ENCODE results near the gene KCNQ2. TPM values are rescaled to one million over a fixed set of nuclear protein-coding genes. Genes with fewer than 3 reads are reported as not detected.

KCNQ2 gene
- total RNA-seq, 1 donor from 2014 or later, result not detected

- no peak for DNase-seq (ENCODE audit: low spot score)
- ATAC-seq, result no peak
Measured at GRCh38 chr20:63458170-63459069, 14.0 kb downstream of the KCNQ2 start.

DNA sequence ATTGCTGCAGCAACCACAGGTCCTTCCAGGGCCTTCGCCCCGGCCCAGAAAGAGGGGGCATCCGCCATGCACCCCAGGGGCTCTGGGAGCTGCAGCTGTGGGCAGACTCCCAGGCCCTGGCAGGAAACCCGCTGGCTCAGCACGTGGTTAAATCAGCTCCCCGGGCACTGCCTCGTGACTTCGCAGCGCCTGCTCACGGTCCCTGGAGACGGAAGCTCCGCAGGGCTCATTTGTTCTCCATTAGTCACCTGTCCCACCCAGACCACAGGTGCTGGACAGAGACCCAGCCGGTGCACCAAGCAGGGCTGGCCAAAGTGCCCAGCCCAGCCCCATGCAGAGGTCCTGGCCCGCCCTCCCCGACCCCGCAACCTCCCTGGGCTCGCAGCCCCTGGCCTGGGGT lies 14.7 kb downstream of the KCNQ2 start:
- ATAC-seq (no peak), DNase-seq (ENCODE audit: low spot score) (no peak)

GRCh38 chr20:63456429-63457284 lies 15.8 kb downstream of the KCNQ2 start:
- ATAC-seq, result no peak

GRCh38 chr20:63455568-63455859 lies 16.9 kb downstream of the KCNQ2 start:
- no peak for ATAC-seq

More at GRCh38 chr20:63456429-63457284, 15.8 kb downstream of the KCNQ2 start:
- DNase-seq (ENCODE audit: low spot score), result no peak

GRCh38 chr20:63454731-63455567 lies 17.5 kb downstream of the KCNQ2 start:
- no peak for ATAC-seq
- DNase-seq (ENCODE audit: low spot score), result no peak

More at GRCh38 chr20:63455568-63455859, 16.9 kb downstream of the KCNQ2 start:
- no peak for DNase-seq (ENCODE audit: low spot score)

- ATAC-seq (peak; percentile 17), DNase-seq (ENCODE audit: low spot score) (no peak)
Measured at GRCh38 chr20:63452821-63453523, 19.5 kb downstream of the KCNQ2 start.

GRCh38 chr20:63452341-63452740 lies 20.1 kb downstream of the KCNQ2 start:
- no peak for ATAC-seq
- DNase-seq (ENCODE audit: low spot score), result no peak

- no peak for ATAC-seq
- no peak for DNase-seq (ENCODE audit: low spot score)
Measured at GRCh38 chr20:63451821-63452220, 20.6 kb downstream of the KCNQ2 start.

DNA sequence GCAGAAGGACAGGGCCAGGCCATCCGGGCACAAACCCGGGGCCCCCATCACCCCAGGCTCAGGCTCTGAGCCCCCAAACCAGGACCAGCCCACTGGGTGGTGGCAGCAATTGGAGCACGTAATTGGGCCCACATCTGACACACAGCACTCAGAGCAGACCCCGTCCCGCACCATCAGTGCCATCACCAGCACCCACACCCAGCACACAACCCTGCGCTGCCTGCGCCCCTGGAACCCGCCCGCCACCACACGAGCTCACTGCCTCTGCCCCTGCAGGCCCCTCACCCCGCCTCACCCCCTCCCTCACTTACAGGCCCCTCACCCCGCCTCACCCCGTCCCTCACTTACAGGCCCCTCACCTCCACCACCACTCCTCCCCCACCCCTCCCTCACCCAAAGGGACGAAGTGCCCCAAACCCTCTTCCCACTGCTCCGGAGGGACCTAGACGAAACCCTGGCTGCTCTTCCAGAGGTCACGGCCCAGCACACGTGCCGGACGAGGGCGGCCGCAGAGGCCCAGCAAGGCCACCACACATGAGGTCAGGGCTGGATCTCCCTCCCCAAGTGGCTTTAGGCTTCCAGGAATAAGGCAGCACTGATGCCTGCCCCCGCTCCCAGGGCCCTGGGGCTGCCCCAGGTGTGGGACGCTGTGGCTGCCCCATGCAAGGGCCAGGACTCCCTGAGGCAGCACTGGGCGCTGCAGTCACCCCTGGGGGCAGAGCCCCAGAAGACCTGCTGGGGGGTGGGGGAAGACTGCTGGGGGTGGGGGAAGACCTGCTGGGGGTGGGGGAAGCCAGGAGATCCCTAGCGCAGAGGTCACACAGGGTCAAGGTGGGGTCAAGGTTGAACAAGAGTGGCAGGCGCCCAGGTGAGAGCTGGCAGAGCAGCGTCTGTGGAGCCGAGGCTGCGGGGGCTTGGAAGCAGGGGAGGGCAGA lies 22.4 kb downstream of the KCNQ2 start:
- ATAC-seq (no peak), DNase-seq (ENCODE audit: low spot score) (no peak)

GRCh38 chr20:63449025-63449424 lies 23.4 kb downstream of the KCNQ2 start:
- ATAC-seq (no peak), DNase-seq (ENCODE audit: low spot score) (no peak)

- DNase-seq (ENCODE audit: low spot score), result no peak
- no peak for ATAC-seq
Measured at GRCh38 chr20:63448031-63448430, 24.4 kb downstream of the KCNQ2 start.

GRCh38 chr20:63447320-63447719 lies 25.1 kb downstream of the KCNQ2 start:
- DNase-seq (ENCODE audit: low spot score), result no peak
- no peak for ATAC-seq

- ATAC-seq (no peak), DNase-seq (ENCODE audit: low spot score) (no peak)
Measured at GRCh38 chr20:63446216-63447024, 26.0 kb downstream of the KCNQ2 start.

- DNase-seq (ENCODE audit: low spot score), result no peak
Measured at GRCh38 chr20:63445075-63445734, 27.2 kb downstream of the KCNQ2 start.

GRCh38 chr20:63444548-63444947 lies 27.9 kb downstream of the KCNQ2 start:
- no peak for DNase-seq (ENCODE audit: low spot score)
- no peak for ATAC-seq

More at GRCh38 chr20:63445075-63445734, 27.2 kb downstream of the KCNQ2 start:
- ATAC-seq, result no peak

- DNase-seq (ENCODE audit: low spot score) (no peak), ATAC-seq (no peak)
Measured at GRCh38 chr20:63443606-63444395, 28.7 kb downstream of the KCNQ2 start.

DNA sequence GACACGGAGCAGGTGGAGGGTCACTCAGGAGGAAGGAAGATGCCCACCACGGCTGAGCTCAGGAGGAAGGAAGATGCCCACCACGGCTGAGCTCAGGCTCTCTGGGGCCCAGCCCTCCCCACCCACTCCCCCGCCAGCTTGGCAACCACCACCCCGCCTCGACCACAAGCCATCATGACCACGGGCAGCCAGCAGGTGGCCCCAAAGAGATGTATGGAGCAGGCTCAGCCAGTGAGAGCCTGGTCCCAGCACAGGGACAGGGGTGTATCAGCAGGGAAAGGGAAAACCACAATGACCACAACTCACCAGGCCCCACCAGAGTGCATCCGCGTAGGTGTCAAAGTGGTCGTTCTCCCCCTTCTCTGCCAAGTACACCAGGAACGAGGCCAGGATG lies 30.4 kb downstream of the KCNQ2 start:
- DNase-seq (ENCODE audit: low spot score), result peak; percentile 53
- ATAC-seq, result peak; percentile 78

All from left lobe of liver (tissue), 2 donors.